Astrocyte (in vitro differentiated cells and primary cell): Measurements from ENCODE around the gene CDH13.

Source experiments
- CTCF ChIP-seq: IDR thresholded peaks from 2 replicates; pipeline ENCODE4 v1.5.1; 2011; ENCODE audit warnings: low read depth, mild to moderate bottlenecking, inconsistent platforms, low read length, moderate library complexity; ENCODE audit not compliant: insufficient read depth
- EZH2 ChIP-seq: IDR thresholded peaks from 2 replicates; pipeline ENCODE4 v1.6.1; 2012; ENCODE audit warnings: mild to moderate bottlenecking, low read length, inconsistent platforms; ENCODE audit not compliant: insufficient read depth

DNA sequence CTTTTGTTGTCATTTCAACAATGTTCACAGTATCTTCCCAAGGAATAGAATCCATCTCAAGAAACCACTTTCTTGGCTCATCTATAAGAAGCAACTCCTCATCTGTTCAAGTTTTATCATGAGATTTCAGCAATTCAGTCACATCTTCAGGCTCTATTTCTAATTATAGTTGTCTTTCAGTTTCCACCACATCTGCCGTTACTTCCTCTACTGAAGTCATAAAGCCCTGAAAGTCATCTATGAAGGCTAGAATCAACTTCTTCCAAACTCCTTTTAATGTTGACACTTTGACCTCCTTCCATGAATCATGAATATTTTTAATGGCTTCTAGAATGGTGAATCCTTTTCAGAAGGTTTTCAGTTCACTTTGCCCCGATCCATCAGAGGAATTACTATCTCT, 102.1 kb downstream of the CDH13 start:
- no peak for TF ChIP-seq CTCF
- no peak for TF ChIP-seq EZH2
